Mucosa of rectum (tissue), 2 donors: Measurements from ENCODE around the gene OR10G8.

Experiments used
- H3K27ac ChIP-seq, 2 donors: one replicate each; pipeline ENCODE4 v1.7.0; 2013; ENCODE audit warnings: inconsistent platforms in 2 of 2, low read depth in 2 of 2, low read length in 2 of 2
- H3K27me3 ChIP-seq, 2 donors: one replicate each; pipeline ENCODE4 v1.7.0; 2013; ENCODE audit warnings: low read length in 2 of 2; ENCODE audit not compliant: control insufficient read depth in 2 of 2, insufficient read depth in 2 of 2
- H3K36me3 ChIP-seq, 2 donors: one replicate each; pipeline ENCODE4 v1.7.0; 2013; ENCODE audit warnings: low read length in 2 of 2; ENCODE audit not compliant: control insufficient read depth in 2 of 2, insufficient read depth in 2 of 2
- H3K4me1 ChIP-seq, 2 donors: one replicate each; pipeline ENCODE4 v1.7.0; 2013; ENCODE audit warnings: low read length in 2 of 2, mild to moderate bottlenecking in 1 of 2; ENCODE audit not compliant: control insufficient read depth in 2 of 2, insufficient read depth in 2 of 2
- H3K4me3 ChIP-seq, 2 donors: one replicate each; pipeline ENCODE4 v1.7.0; 2013; ENCODE audit warnings: low read length in 2 of 2
- H3K9ac ChIP-seq, 2 donors: one replicate each; pipeline ENCODE4 v1.7.0; 2013; ENCODE audit warnings: low read length in 2 of 2, low read depth in 1 of 2, mild to moderate bottlenecking in 1 of 2
- H3K9me3 ChIP-seq, 2 donors: one replicate each; pipeline ENCODE4 v1.7.0; 2013; ENCODE audit warnings: low read length in 2 of 2; ENCODE audit not compliant: control insufficient read depth in 2 of 2
- donor health status: healthy.
- donor health status: Normal muscosa, but diverticular disease.

Gene OR10G8

GRCh38 chr11:124075841-124076651 is 49.4 kb downstream of the OR10G8 start:
- peaks cover 2 to 10% of the 10 kb centered on the region in 2 donors for H3K4me1 ChIP-seq
- H3K9ac ChIP-seq = peak overlapping the region in 1 of 2 donors; percentile 50
- peak overlapping the region; percentile 6 to 9 for H3K27ac ChIP-seq
- H3K36me3 ChIP-seq = no peaks in the 10 kb centered on the region
- H3K4me3 ChIP-seq = peak overlapping the region; percentile 66 to 67
- H3K27me3 ChIP-seq = no peaks in the 10 kb centered on the region
- no peaks in the 10 kb centered on the region for H3K9me3 ChIP-seq

DNA sequence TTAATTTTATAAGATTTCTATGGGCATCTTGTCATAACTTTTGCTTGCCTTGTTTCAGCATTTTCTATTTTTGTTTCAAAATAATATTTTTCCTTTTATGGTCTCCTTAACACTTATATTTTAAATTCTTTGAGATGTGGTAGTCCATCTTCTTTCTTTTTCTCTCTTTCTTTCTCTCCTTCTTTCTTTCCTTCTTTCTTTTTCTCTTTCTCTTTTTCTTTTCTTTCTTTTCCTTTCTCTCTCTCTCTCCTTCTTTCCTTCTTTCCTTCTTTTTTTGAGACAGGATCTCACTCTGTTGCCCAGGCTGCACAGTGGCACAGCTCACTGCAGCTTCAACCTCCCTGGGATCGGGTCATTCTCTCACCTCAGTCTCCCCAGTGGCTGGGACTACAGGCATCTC is 50.7 kb downstream of the OR10G8 start:
- Histone ChIP-seq H3K27me3 (no peaks in the 10 kb centered on the region), H3K27ac (no peak overlapping the region), H3K9me3 (no peaks in the 10 kb centered on the region), H3K9ac (no peak overlapping the region), H3K4me3 (no peak overlapping the region), H3K36me3 (no peaks in the 10 kb centered on the region), H3K4me1 (peaks cover 2 to 10% of the 10 kb centered on the region in 2 donors)

- H3K36me3 ChIP-seq = no peaks in the 10 kb centered on the region
- no peak overlapping the region for H3K9ac ChIP-seq
- H3K27ac ChIP-seq = no peak overlapping the region
- H3K27me3 ChIP-seq = no peaks in the 10 kb centered on the region
- peaks cover 2 to 10% of the 10 kb centered on the region in 2 donors for H3K4me1 ChIP-seq
- no peaks in the 10 kb centered on the region for H3K9me3 ChIP-seq
- no peak overlapping the region for H3K4me3 ChIP-seq
These were observed 52.0 kb downstream of the OR10G8 start for GRCh38 chr11:124078591-124078990.

DNA sequence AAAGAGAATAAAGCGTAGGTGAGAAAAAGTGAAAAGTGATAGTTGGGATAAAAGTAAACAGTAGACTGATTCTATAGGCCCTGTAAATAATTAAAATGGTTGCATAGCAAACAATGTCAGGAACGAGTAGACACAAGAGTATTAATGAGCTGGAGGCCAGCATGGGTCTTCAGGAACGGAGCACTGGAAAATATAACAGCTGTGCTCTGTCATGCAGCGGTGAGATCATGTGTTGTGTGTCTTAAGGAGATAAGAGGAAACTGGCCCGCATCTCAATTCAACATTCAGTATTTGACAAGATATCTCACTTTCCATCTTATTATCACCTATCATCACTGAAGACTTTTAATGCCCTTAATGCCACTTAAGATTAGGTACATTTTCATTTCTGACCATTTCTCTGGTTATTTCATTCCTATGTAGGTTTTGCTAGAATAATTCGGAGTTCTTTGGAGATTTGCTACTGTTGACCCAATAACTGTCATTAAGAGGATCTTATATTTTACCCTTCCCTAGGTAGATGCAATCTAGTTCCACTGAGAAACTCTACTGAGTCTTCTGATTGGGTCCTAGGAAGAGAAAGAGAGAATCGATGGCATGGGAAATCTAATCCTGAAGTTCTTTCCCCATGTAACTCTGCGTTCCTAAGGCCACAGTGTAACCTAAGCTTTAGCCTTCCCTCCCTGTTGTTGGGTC is 53.2 kb downstream of the OR10G8 start:
- no peaks in the 10 kb centered on the region for H3K9me3 ChIP-seq
- no peaks in the 10 kb centered on the region for H3K36me3 ChIP-seq
- H3K27me3 ChIP-seq = no peaks in the 10 kb centered on the region

More for the DNA sequence above, 53.2 kb downstream of the OR10G8 start:
- peaks cover 2 to 10% of the 10 kb centered on the region in 2 donors for H3K4me1 ChIP-seq
- H3K27ac ChIP-seq = no peak overlapping the region
- H3K4me3 ChIP-seq = no peak overlapping the region
- no peak overlapping the region for H3K9ac ChIP-seq
